ENCODE data around the gene EXOSC7.
"Not testable (repeated sequence)": the region's sequence is repeated elsewhere in the genome, so short reads cannot be mapped to it uniquely, and the experiment has no call there.

EXOSC7 gene

GRCh38 chr3:44963571-44964325 is 12.3 kb upstream of the EXOSC7 start:
- peak; percentile 8 to 22 for DNase-seq

GRCh38 chr3:44965165-44965564 is 10.9 kb upstream of the EXOSC7 start:
- DNase-seq: no peak

- DNase-seq: peak; percentile 45 to 61
Observed at GRCh38 chr3:44966795-44967278, 9.2 kb upstream of the EXOSC7 start.

- DNase-seq: no peak
Observed at GRCh38 chr3:44968447-44968858, 7.6 kb upstream of the EXOSC7 start.

GRCh38 chr3:44969154-44969827 is 6.8 kb upstream of the EXOSC7 start:
- peak; percentile 81 to 87 for DNase-seq

GRCh38 chr3:44969828-44970179 is 6.2 kb upstream of the EXOSC7 start:
- no peak for DNase-seq

GRCh38 chr3:44970926-44971490 is 5.0 kb upstream of the EXOSC7 start:
- DNase-seq: no peak

- no peak for DNase-seq
Observed at GRCh38 chr3:44974416-44974815, 1.6 kb upstream of the EXOSC7 start.

GRCh38 chr3:44981220-44981619 is 5.2 kb downstream of the EXOSC7 start:
- DNase-seq: no peak

GRCh38 chr3:44981751-44982150 is 5.7 kb downstream of the EXOSC7 start:
- no peak for DNase-seq

GRCh38 chr3:44982817-44983216 is 6.8 kb downstream of the EXOSC7 start:
- no peak for DNase-seq

- no peak for DNase-seq
Observed at GRCh38 chr3:44983484-44983941, 7.5 kb downstream of the EXOSC7 start.

- peak in 1 of 2 experiments; percentile 16 for DNase-seq
Observed at GRCh38 chr3:44984335-44984734, 8.3 kb downstream of the EXOSC7 start.

- DNase-seq: not testable (repeated sequence)
Observed at GRCh38 chr3:44986330-44986729, 10.3 kb downstream of the EXOSC7 start.

- DNase-seq: no peak
Observed at GRCh38 chr3:44987332-44987731, 11.3 kb downstream of the EXOSC7 start.

- DNase-seq: peak; percentile 39 to 63
Observed at GRCh38 chr3:44988073-44988472, 12.0 kb downstream of the EXOSC7 start.

GRCh38 chr3:44989141-44989540 is 13.1 kb downstream of the EXOSC7 start:
- no peak for DNase-seq

- DNase-seq: peak in 1 of 2 experiments; percentile 12
Observed at GRCh38 chr3:44989636-44990373, 13.8 kb downstream of the EXOSC7 start.

- no peak for DNase-seq
Observed at GRCh38 chr3:44991326-44991725, 15.3 kb downstream of the EXOSC7 start.

GRCh38 chr3:44992555-44993470 is 16.8 kb downstream of the EXOSC7 start:
- peak; percentile 38 to 56 for DNase-seq

- no peak for DNase-seq
Observed at GRCh38 chr3:44993471-44994205, 17.6 kb downstream of the EXOSC7 start.
